Measurements from ENCODE around the gene THAP7. TPM values are rescaled to one million over a fixed set of nuclear protein-coding genes. Genes with fewer than 3 reads are reported as not detected.
A peak's percentile ranks its signal among the peaks of the same experiment; 100 is the strongest.

The THAP7 gene
- total RNA-seq, 1 donor from 2014 or later = 19.4 TPM

DNA sequence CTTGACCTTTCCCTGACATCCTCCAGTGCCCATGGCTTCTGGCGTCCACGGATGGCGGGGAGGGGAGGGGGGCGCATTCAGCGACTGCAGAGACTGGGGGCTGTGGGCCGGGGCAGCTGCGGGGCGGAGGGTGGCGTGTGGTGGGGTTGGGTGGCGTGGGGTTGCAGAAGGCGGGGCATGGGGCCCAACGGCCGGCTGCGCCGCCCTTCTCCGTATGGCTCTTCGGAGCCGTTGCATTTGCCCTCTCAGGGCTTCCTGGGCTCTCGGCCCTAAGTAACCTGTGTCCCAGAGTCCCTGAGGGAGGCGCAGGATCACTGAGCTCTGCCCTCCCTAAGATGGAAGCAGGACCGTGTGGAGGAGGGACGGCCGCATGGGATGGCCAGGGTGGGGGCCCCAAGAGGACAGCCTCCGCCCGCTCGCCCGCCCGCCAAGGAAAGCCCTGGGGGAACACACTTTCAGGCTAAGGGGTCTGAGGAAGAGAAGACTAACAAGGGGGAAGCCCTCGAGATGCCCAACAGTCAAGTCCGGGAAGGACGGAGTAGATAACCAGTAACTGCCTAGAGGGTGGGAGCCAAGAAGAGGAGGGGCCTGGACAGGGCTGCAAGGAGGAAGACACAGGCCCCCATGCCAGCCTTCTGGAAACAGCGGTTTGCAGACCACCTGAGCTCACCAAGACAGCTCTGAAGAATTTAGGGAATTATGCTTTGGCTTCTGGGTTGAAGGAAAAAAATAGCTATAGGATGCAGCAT lies 44.1 kb downstream of the THAP7 start:
- peak; percentile 69 for DNase-seq
- intact Hi-C loops (cut with DNase I) = no loop called here

GRCh38 chr22:20957102-20957682 lies 44.7 kb downstream of the THAP7 start:
- peak; percentile 51 for ATAC-seq (ENCODE audit: poor library complexity)
- DNase-seq = peak; percentile 51
- intact Hi-C loops (cut with DNase I) = no loop called here

More for the DNA sequence above, 44.1 kb downstream of the THAP7 start:
- ATAC-seq (ENCODE audit: poor library complexity) = peak; percentile 76

GRCh38 chr22:20956258-20957101 lies 45.4 kb downstream of the THAP7 start:
- intact Hi-C loops (cut with DNase I) = no loop called here
- ATAC-seq (ENCODE audit: poor library complexity) (no peak), DNase-seq (no peak)

DNA sequence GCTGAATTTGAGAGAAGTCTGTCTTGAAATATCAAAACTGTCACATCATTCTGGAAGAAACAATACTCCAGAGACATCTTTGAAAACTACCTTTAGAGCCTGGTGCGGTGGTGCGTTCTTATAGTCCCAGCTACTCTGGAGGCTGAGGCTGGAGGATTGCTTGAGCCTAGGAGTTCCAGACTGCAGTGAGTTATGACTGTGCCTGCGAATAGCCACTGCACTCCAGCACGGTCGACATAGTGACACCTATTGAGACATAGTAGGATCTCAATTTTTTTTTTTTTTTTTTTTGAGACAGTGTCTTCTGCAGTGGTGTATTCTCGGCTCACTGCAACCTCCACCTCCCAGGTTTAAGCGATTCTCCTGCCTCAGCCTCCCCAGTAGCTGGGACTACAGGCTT lies 46.4 kb downstream of the THAP7 start:
- ATAC-seq (ENCODE audit: poor library complexity) = no peak
- DNase-seq = no peak
- intact Hi-C loops (cut with DNase I) = no loop called here

GRCh38 chr22:20953668-20954500 lies 48.0 kb downstream of the THAP7 start:
- intact Hi-C loops (cut with DNase I) = no loop called here
- ATAC-seq (ENCODE audit: poor library complexity) (no peak), DNase-seq (no peak)

DNA sequence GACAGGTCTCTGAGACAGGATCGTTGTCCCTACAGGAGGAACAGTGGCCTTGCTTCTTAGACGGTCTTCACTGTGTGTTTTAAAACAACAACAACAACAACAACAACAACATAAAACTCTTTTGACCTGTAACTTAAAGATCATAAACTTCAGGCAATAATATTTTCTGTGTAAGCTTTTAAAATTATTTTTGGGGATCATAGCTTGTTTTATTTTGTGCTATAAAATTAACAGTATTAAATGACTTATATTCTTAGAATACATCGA lies 48.6 kb downstream of the THAP7 start:
- intact Hi-C loops (cut with DNase I) = no loop called here
- DNase-seq (no peak), ATAC-seq (ENCODE audit: poor library complexity) (no peak)

- no peak for ATAC-seq (ENCODE audit: poor library complexity)
- intact Hi-C loops (cut with DNase I) = no loop called here
- DNase-seq = no peak
Measured at GRCh38 chr22:20952544-20953341, 49.2 kb downstream of the THAP7 start.

GRCh38 chr22:20951932-20952380 lies 50.0 kb downstream of the THAP7 start:
- intact Hi-C loops (cut with DNase I) = no loop called here
- DNase-seq = no peak
- ATAC-seq (ENCODE audit: poor library complexity) = no peak

DNA sequence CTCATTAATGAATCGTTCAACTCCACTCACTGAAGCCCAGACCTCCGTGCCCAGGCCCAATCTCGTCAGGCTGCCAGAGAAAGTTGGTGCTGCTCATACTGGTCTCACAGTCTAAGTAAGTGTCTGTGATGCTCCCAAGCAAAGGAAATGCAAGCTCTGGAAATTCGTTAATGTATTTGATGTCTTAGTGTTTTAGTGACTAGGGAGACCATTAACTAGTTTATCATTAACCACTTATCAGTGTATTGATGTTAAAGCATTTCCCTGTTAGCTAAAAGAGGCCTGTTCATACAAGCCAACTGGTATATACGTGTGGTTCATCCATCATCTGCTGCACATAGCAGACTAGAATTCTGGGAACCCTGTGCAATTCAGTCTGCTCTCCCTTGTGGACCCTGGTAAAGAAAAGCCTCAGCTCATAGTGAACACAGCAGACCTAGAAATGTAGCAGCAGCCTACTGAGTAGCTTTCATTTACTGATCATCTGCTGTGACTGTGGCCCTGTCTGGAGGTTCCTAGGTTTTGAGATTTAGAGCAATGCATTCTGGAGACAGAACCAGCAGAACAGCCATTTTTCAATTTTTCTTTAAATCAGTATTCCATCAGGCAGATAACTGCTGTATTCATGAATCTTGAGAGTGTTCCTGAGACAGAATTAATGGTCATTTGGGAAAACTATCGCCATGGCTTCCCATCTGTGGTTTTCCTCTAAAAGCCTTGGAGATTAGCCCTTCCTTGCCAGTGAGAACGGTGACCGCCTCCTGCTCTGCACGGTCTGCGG lies 50.6 kb downstream of the THAP7 start:
- intact Hi-C loops (cut with DNase I) = no loop called here
- ATAC-seq (ENCODE audit: poor library complexity) = no peak
- DNase-seq = no peak

DNA sequence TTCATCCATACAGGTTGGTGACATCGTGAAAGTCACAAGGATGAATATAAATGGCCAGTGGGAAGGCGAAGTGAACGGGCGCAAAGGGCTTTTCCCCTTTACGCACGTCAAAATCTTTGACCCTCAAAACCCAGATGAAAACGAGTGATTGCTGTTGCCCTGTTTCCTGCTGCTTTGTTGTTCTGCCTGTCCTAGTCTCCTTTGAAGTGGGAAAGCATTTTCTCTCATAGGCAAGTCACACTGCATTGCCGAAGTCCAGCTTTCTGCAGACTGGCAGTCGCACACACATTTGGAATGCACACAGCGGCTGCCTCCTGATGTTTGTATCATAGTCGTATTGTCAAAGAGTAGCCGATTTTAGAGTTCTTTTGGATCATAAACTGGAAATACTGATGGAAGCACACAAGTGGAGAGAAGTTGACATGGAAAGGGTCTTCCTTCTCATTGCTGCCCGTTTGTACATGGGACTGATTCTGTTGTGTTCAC lies 52.2 kb downstream of the THAP7 start:
- intact Hi-C loops (cut with DNase I) = no loop called here

More for the DNA sequence above, 52.2 kb downstream of the THAP7 start:
- DNase-seq (no peak), ATAC-seq (ENCODE audit: poor library complexity) (no peak)

Small RNA genes within 50 kb of the gene (microRNA-seq; reads per million reads assigned to microRNA genes)
- not detected for gene MIR649

Other genes starting within 250 kb of the THAP7 start
- gene SERPIND1, start 228.0 kb downstream of the THAP7 start, total RNA-seq = 0.08 TPM
- 38.4 TPM for gene PI4KA, start 143.3 kb downstream of the THAP7 start, total RNA-seq
- gene SNAP29, start 143.1 kb downstream of the THAP7 start, total RNA-seq = 22.3 TPM
- gene CRKL, start 84.7 kb downstream of the THAP7 start, total RNA-seq = 50.1 TPM
- 0.67 TPM for gene AIFM3, start 34.9 kb downstream of the THAP7 start, total RNA-seq
- gene LZTR1, start 19.8 kb downstream of the THAP7 start, total RNA-seq = 24.7 TPM
- gene P2RX6, start 13.0 kb upstream of the THAP7 start, total RNA-seq = 3.9 TPM
- gene SLC7A4, start 30.4 kb upstream of the THAP7 start, total RNA-seq = 0.16 TPM
- not detected for gene LRRC74B, start 43.8 kb upstream of the THAP7 start, total RNA-seq